Naive thymus-derived CD4-positive, alpha-beta T cell (primary cell): ENCODE measurements around the gene NRXN3. TPM values are rescaled to one million over a fixed set of nuclear protein-coding genes. Genes with fewer than 3 reads are reported as not detected.

Source experiments
- ATAC-seq: fragments of 150-1000 bp; cut with Tn5 transposase; 2 replicates; pipeline ENCODE4 v1.10.0; 2021; ENCODE audit warnings: mild to moderate bottlenecking, moderate library complexity
- CTCF ChIA-PET: fragments of 350-600 bp; sonication (Branson Sonifier 250); formaldehyde crosslinking; loops from one replicate; lab custom pipeline; 2021; ENCODE audit warnings: antibody characterized with exemption; lab: Charles Lee
- POLR2A ChIA-PET: fragments of 350-600 bp; sonication (Branson Sonifier 250); formaldehyde crosslinking; loops from one replicate; lab custom pipeline; 2021; ENCODE audit warnings: antibody characterized with exemption, inconsistent platforms; lab: Charles Lee
- DNase-seq, 9 donors: peaks; one replicate each; pipeline versions ENCODE4 v3.0.0 to v3.0.0-alpha.2; 2020 to 2022; ENCODE audit warnings: mixed read lengths in 1 of 9
- H3K27ac ChIP-seq: one replicate; pipeline ENCODE4 v1.7.0; 2013; ENCODE audit warnings: mild to moderate bottlenecking, low read depth, low read length, moderate library complexity
- H3K27me3 ChIP-seq, 2 donors: one replicate each; pipeline ENCODE4 v1.7.0; 2013; ENCODE audit warnings: low read length in 2 of 2, mild to moderate bottlenecking in 2 of 2, moderate library complexity in 2 of 2; ENCODE audit not compliant: control insufficient read depth in 2 of 2, insufficient read depth in 2 of 2
- H3K36me3 ChIP-seq, 3 experiments: 1 replicate in 2 of 3; 2 replicates in 1 of 3; pipeline ENCODE4 v1.7.0; 2013; ENCODE audit warnings: low read length in 3 of 3, mild to moderate bottlenecking in 3 of 3, moderate library complexity in 1 of 3; ENCODE audit not compliant: insufficient read depth in 3 of 3, control insufficient read depth in 2 of 3
- H3K4me1 ChIP-seq, 2 donors: one replicate each; pipeline ENCODE4 v1.7.0; 2013; ENCODE audit warnings: low read length in 2 of 2, mild to moderate bottlenecking in 2 of 2, moderate library complexity in 1 of 2; ENCODE audit not compliant: control insufficient read depth in 2 of 2, insufficient read depth in 2 of 2
- H3K4me3 ChIP-seq: 2 replicates; pipeline ENCODE4 v1.7.0; 2013; ENCODE audit warnings: mild to moderate bottlenecking, low read length
- H3K9me3 ChIP-seq, 3 experiments: 1 replicate in 2 of 3; 2 replicates in 1 of 3; pipeline ENCODE4 v1.7.0; 2013; ENCODE audit warnings: low read length in 3 of 3; ENCODE audit not compliant: control insufficient read depth in 2 of 3
- H3K27ac Mint-ChIP-seq, 9 donors: one replicate each; pipeline ENCODE4 v1.8.0; 2020 to 2022; ENCODE audit warnings: mixed read lengths in 9 of 9, mild to moderate bottlenecking in 8 of 9, moderate library complexity in 5 of 9, inconsistent platforms in 2 of 9
- H3K27me3 Mint-ChIP-seq, 5 donors: one replicate each; pipeline ENCODE4 v1.8.0; 2021 to 2022; ENCODE audit warnings: mixed read lengths in 5 of 5, mild to moderate bottlenecking in 1 of 5
- H3K36me3 Mint-ChIP-seq, 5 donors: one replicate each; pipeline ENCODE4 v1.8.0; 2020 to 2022; ENCODE audit warnings: mixed read lengths in 5 of 5, mild to moderate bottlenecking in 3 of 5, inconsistent platforms in 1 of 5
- H3K4me1 Mint-ChIP-seq, 7 donors: one replicate each; pipeline ENCODE4 v1.8.0; 2020 to 2022; ENCODE audit warnings: mixed read lengths in 7 of 7, mild to moderate bottlenecking in 3 of 7, inconsistent platforms in 1 of 7
- H3K4me3 Mint-ChIP-seq, 10 donors: one replicate each; pipeline ENCODE4 v1.8.0; 2020 to 2022; ENCODE audit warnings: mild to moderate bottlenecking in 10 of 10, mixed read lengths in 10 of 10, moderate library complexity in 6 of 10, inconsistent platforms in 2 of 10
- H3K9me3 Mint-ChIP-seq, 11 donors: one replicate each; pipeline ENCODE4 v1.8.0; 2020 to 2022; ENCODE audit warnings: mixed read lengths in 11 of 11, mild to moderate bottlenecking in 4 of 11, inconsistent platforms in 1 of 11, moderate library complexity in 1 of 11
- intact Hi-C, 2 donors: fragments of 100-400 bp; cut with micrococcal nuclease; formaldehyde crosslinking; loops; one replicate each; pipeline ENCODE4 v1.15.1; 2023
- polyA plus RNA-seq, 2 donors: library from polyadenylated mRNA; unstranded; fragments of 300-500 nt; fragmentation: Illumina TruSeq; gene quantifications; one replicate each; pipeline ENCODE4 v1.2.3, GENCODE V29; 2021
- total RNA-seq, 6 experiments: library from RNA in 5 of 6; stranded (reverse) in 5 of 6; gene quantifications; 1 replicate in 5 of 6; 2 replicates in 1 of 6; pipeline ENCODE4 v1.2.3 and lab custom pipeline; 2021 to 2026

NRXN3 gene
- total and polyA plus RNA-seq, 7 experiments from 2014 or later = not detected

DNA sequence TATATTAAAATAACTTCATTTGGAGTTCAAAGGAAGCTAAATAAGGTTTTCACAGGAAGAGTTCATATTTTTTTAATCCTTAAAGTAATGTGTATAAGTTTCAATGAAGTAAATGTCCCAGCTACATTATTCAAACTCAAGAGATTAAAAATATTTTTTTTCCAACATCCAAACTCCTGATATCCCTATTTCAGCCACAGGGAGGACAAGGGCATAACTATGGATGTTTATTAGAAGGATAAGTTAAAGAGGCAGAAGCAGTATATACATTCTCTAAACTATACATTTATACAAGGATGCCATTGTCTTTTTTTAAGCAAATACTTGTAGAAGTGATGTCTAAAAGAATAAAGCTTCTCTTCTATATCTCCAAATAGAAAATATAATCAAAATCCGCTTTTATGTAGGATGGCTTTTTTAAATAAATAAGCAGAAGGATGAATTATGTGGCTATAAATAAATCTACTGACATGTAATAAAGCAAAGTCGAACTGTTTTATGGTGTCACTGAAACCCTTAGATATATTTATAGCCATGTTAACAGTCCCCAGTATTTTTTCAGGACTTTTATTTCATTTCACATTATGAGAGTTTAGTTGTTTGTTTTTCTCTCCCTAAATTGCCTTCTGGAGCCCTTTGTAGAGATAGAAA lies 1104.6 kb downstream of the NRXN3 start:
- peaks cover 19 to 37% (median 36%) of the 10 kb centered on the region in 5 donors for H3K27me3 Mint-ChIP-seq
- intact Hi-C loops = no loop called here
- peaks cover 0 to 4% (median 0%) of the 10 kb centered on the region in 5 donors for H3K36me3 Mint-ChIP-seq
- Histone ChIP-seq H3K36me3 (no peaks in the 10 kb centered on the region), H3K27ac (no peak overlapping the region), H3K9me3 (no peaks in the 10 kb centered on the region), H3K4me3 (no peak overlapping the region), H3K4me1 (no peaks in the 10 kb centered on the region), H3K27me3 (no peaks in the 10 kb centered on the region)
- H3K4me3 Mint-ChIP-seq = no peak overlapping the region
- ChIA-PET POLR2A (no interaction called here), CTCF (no interaction called here)
- H3K4me1 Mint-ChIP-seq = peaks cover 0 to 4% (median 0%) of the 10 kb centered on the region in 7 donors
- DNase-seq = no peak
- peaks cover 0 to 11% (median 4%) of the 10 kb centered on the region in 11 donors for H3K9me3 Mint-ChIP-seq
- no peak overlapping the region for H3K27ac Mint-ChIP-seq
- no peak for ATAC-seq

DNA sequence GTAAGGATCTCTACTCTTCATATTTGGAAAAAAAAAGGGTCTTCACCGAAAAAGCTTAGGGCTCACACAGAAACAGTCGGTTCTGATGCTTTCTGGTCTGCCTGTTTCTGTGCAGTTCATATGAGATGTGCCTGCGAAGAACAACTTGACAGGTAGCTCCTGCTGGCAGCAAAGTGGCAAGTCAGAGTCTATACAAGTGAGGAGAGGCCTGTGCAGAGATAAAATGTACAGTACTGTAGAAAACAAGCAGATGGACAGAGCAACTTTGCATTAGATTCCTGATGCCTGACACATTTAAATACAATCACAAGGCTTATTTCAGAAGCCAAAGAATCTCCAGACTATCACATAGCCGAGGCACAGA lies 1105.1 kb downstream of the NRXN3 start:
- Mint-ChIP-seq H3K36me3 (peaks cover 0 to 4% (median 0%) of the 10 kb centered on the region in 5 donors), H3K27me3 (peaks cover 24 to 42% (median 41%) of the 10 kb centered on the region in 5 donors), H3K4me1 (peaks cover 0 to 4% (median 2%) of the 10 kb centered on the region in 7 donors), H3K9me3 (peaks cover 0 to 16% (median 6%) of the 10 kb centered on the region in 11 donors), H3K27ac (no peak overlapping the region), H3K4me3 (no peak overlapping the region)
- intact Hi-C loops = no loop called here
- no peaks in the 10 kb centered on the region for H3K27me3 ChIP-seq
- no peak for ATAC-seq
- ChIA-PET POLR2A (no interaction called here), CTCF (no interaction called here)
- no peaks in the 10 kb centered on the region for H3K4me1 ChIP-seq
- H3K36me3 ChIP-seq = no peaks in the 10 kb centered on the region
- no peak for DNase-seq
- no peaks in the 10 kb centered on the region for H3K9me3 ChIP-seq
- H3K27ac ChIP-seq = no peak overlapping the region
- no peak overlapping the region for H3K4me3 ChIP-seq

DNA sequence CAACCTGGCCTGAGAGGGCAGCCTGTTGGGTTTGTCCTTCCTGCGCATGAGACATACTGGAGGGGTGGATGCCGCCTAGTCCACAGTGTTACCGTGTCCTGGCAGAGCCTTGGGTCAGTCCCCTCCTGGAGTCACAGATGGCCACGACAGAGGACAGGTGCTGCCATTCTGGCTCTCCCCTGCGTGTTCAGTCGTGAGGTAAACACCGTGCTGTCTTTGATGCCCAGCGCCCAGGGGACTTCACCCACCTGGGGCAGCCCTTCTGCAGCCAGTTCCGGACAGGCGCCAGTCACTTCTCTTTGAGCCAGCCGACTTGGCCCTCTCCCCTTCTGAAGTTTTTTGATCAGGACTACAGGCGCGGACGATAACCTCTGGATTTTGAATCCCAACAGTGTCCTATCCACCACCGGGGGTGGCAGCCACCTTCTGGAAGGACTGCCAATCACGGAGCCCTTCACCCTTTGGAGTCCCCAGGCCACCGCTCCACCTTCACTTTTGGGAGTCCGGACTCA lies 1108.2 kb downstream of the NRXN3 start:
- ATAC-seq (no peak), DNase-seq (no peak)
- Mint-ChIP-seq H3K27ac (no peak overlapping the region), H3K9me3 (peaks cover 0 to 22% (median 8%) of the 10 kb centered on the region in 11 donors), H3K27me3 (peaks cover 47 to 65% (median 53%) of the 10 kb centered on the region in 5 donors), H3K4me1 (peaks cover 0 to 12% (median 2%) of the 10 kb centered on the region in 7 donors), H3K4me3 (no peak overlapping the region), H3K36me3 (peaks cover 0 to 8% (median 0%) of the 10 kb centered on the region in 5 donors)
- Histone ChIP-seq H3K27ac (no peak overlapping the region), H3K36me3 (no peaks in the 10 kb centered on the region), H3K4me3 (no peak overlapping the region), H3K27me3 (peaks cover 0 to 4% of the 10 kb centered on the region in 2 donors), H3K9me3 (no peaks in the 10 kb centered on the region), H3K4me1 (no peaks in the 10 kb centered on the region)
- POLR2A ChIA-PET = no interaction called here
- CTCF ChIA-PET = no interaction called here
- intact Hi-C loops = no loop called here

DNA sequence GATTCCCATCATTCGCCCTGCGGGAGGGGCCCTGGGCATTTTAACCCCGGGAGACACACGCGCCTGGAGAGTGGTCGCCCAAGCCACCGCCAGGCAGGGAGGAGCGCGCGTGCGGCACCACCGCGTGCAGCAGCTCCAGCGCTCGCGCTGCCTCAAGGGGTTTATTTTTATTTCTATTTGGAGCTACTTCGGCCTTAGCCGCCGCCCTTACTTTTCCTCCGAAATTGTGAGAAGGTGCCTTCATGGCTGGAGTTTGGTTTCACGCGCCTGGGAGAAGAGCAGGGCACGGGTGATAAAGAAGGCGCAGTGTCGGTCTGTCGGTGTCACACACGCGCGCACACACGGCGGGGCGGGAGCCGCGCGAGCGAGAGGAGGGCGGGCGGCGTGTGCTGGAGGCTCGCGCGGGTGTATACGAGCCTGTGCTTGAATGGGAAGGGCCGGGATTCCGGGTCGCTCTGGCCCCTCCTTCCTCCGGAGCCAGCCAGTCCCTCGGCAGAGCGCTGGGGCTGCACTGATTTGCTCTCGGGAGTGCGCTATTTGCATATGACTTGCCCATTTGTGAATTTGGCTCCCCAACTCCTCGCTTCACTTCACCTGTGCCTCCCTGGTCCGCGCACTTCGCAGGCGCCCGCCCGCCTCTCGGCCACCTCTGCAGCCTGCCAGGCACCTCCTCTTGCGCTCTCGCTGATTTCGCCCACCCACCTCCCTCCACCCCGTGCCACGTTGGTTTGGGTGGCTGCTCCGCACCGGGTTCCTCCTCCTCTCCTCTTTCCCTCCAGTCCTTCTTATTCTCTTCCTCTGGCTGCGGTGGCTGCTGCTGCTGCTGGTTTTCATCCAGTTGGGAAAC lies 1108.8 kb downstream of the NRXN3 start:
- peaks cover 0 to 4% of the 10 kb centered on the region in 2 donors for H3K27me3 ChIP-seq
- Mint-ChIP-seq H3K36me3 (peaks cover 0 to 8% (median 0%) of the 10 kb centered on the region in 5 donors), H3K4me1 (peaks cover 0 to 12% (median 2%) of the 10 kb centered on the region in 7 donors), H3K27ac (no peak overlapping the region), H3K4me3 (no peak overlapping the region), H3K9me3 (peaks cover 0 to 22% (median 6%) of the 10 kb centered on the region in 11 donors), H3K27me3 (peaks cover 50 to 66% (median 54%) of the 10 kb centered on the region in 5 donors)
- H3K4me1 ChIP-seq = no peaks in the 10 kb centered on the region
- DNase-seq (no peak), ATAC-seq (no peak)
- H3K4me3 ChIP-seq = no peak overlapping the region
- ChIA-PET POLR2A (no interaction called here), CTCF (no interaction called here)
- intact Hi-C loops = no loop called here
- no peaks in the 10 kb centered on the region for H3K9me3 ChIP-seq
- H3K36me3 ChIP-seq = no peaks in the 10 kb centered on the region
- no peak overlapping the region for H3K27ac ChIP-seq

DNA sequence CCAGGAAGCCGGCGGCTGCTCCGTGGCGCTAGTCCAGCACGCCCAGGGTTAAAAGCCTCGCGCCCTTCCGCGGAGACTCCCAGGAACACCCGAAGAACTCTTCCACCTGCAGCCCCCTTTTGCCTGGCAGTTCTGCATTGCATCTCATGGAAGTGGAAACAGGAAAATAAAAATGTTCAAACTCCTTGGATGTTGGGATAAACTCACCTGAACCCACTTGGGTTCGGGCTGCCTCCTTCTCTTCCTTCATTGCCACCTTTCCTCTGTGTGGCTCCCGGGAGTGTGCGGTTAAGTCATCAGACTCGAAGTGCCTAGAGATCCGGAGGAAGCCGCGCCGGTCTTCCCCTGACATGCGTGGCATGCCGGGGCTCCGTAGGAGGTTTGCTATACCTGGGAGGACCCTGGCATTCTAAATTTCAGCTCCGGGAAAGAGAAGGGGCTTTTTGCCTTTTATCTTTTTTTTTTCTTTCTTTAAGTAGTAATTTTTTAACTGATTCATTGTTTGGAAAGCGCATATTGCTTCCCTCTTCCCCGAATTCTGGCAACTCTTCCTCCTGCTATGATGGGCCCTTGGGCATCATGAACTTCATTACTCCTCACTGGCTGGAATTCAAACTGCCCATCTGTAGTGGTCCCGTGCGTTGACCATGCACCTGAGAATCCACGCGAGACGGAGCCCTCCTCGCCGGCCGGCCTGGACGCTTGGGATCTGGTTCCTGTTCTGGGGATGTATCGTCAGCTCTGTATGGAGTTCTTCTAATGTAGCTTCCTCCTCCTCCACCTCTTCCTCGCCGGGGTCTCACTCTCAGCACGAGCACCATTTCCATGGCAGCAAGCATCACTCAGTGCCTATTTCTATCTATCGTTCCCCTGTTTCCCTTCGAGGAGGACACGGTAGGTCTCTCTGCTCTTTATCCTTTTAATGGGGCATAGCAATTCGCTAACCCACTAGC lies 1109.7 kb downstream of the NRXN3 start:
- Histone ChIP-seq H3K9me3 (no peaks in the 10 kb centered on the region), H3K36me3 (no peaks in the 10 kb centered on the region), H3K4me1 (no peaks in the 10 kb centered on the region), H3K27ac (no peak overlapping the region), H3K27me3 (peaks cover 0 to 4% of the 10 kb centered on the region in 2 donors), H3K4me3 (no peak overlapping the region)
- no peak for DNase-seq
- peaks cover 0 to 22% (median 8%) of the 10 kb centered on the region in 11 donors for H3K9me3 Mint-ChIP-seq
- peaks cover 0 to 12% (median 2%) of the 10 kb centered on the region in 7 donors for H3K4me1 Mint-ChIP-seq
- peaks cover 0 to 8% (median 0%) of the 10 kb centered on the region in 5 donors for H3K36me3 Mint-ChIP-seq
- POLR2A ChIA-PET = no interaction called here
- ATAC-seq = no peak
- no peak overlapping the region for H3K4me3 Mint-ChIP-seq
- no peak overlapping the region for H3K27ac Mint-ChIP-seq
- peaks cover 50 to 66% (median 54%) of the 10 kb centered on the region in 5 donors for H3K27me3 Mint-ChIP-seq
- CTCF ChIA-PET = no interaction called here
- intact Hi-C loops = no loop called here
